HG03457 (cell line): ENCODE data around the gene RAPGEF1.
"Not testable (repeated sequence)": the region's sequence is repeated elsewhere in the genome, so short reads cannot be mapped to it uniquely, and the experiment has no call there.

Experiments
- ATAC-seq: cut with Tn5 transposase; IDR thresholded peaks from one replicate; pipeline ENCODE4 v1.9.1; 2021; ENCODE audit warnings: moderate number of reproducible peaks; ENCODE audit not compliant: unreplicated experiment

Gene RAPGEF1

DNA sequence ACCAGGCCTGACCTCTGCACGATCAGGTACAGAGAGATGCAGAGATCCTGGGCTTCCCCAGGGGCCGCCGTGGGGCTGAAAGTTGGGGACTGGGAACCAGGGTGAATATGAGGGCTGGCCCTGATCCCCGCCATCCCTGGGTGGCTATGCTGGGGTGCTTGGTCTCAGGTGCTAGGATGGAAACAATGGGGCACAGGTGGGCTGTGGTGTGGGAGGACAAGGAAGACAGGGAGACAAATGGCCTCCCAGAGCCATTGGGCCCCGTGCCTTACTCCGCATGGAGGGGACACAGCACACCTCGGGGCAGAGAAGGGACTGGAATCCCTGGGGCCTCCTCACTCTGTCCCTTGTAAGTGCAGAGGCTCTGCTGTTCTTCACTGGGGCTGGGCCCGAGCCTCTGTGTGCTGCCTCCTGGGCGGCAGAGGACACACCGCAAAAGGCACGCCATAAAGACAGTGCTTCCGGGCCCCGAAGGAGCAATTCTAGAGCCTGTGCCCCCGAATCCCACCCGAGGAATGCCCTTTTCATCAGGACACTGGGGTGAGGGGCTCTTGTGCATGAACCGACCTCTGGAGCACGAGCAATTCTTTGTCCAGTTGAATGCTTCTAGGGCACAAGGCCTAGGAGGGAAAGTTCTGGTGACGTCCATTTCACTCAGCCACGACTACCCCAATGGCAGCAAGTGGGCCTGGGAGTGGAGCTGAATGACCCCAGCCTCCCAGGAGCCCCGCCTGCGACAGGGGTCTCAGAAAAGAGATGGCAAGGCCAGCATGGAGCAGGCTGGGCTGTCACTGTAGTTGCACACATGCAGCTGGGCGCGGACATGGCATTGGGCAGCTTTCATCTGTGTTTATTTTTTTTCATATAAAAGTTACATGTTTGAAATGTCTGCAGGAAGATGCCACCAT, 163.7 kb downstream of the RAPGEF1 start:
- ATAC-seq, result no peak

- ATAC-seq, result no peak
These were observed 164.9 kb downstream of the RAPGEF1 start for GRCh38 chr9:131574730-131575640.

DNA sequence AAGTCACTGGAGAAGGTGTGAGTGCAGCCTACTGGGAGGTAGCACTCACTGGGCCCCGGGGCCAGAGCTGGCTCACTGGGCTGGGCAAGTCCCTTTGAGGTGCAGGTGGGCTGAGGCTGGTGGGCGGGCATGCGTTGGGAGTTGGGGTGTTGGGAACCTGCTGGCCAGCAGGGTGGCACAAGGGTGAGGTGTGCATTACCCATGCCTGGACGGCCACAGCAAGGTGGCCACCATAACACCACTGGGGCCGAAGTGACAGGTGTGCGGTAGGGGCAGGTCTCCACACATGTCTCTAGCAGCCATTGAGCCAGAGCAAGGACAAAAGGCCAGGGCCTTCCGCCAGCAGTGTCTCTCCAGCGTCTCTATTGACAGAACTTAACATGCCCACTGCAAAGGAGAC, 172.0 kb downstream of the RAPGEF1 start:
- no peak for ATAC-seq

DNA sequence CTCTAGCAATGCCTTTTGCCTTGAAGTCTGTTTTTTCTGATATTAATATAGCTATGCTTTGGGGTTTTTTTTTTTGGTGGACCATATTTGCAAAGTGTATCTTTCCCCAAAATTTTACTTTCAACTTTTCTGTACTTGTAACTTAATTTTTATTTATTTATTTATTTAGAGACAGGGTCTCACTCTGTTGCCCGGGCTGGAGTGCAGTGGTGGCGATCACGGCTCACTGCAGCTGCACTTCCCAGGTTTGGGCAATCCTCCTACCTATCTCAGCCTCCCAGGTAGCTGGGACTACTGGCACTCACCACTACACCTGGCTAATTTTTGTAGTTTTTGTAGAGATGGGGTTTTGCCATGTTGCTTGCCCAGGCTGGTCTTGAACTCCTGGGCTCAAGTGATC, 173.7 kb downstream of the RAPGEF1 start:
- no peak for ATAC-seq

- ATAC-seq, result no peak
These were observed 174.5 kb downstream of the RAPGEF1 start for GRCh38 chr9:131565369-131565768.

DNA sequence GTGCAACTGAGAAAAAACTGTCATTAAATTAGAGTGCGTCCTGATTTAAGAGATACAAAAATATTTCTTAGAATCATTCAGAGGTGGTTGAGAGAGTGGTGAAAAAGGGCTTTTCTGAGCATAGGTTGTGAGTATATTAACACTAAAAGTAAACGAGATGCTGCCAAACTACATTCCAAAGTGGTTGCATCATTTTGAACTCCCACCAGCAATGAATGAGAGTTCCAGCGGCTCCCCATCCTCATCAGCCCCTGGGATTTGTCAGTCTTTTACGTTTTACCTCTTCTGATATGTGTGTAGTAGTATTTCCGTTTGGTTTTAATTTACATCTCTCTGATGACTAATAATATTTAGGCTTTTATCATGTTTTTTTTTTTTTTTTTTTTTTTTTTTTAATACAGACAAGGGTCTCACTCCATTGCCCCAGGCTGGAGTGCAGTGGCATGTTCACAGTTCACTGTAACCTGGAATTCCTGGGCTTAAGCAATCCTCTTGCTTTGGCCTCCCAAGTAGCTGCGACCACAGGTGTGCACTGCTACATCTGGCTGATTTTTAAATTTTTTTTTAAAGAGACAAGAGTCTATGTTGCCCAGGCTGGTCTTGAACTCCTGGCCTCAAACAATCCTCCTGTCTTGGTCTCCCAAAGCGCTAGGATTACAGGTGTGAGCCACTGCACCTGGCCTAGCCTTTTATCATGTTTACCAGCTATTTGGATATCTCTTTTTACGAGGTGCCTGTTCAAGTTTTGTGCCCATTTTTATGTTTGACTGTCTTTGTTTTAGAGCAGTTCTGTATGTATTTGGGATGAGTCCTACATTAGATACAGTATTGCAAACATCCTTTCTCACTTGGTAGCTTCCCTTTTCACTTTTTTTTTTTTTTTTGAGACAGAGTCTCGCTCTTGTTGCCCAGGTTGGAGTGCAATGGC, 177.6 kb downstream of the RAPGEF1 start:
- no peak for ATAC-seq

GRCh38 chr9:131559421-131560000, 180.4 kb downstream of the RAPGEF1 start:
- no peak for ATAC-seq

- ATAC-seq, result no peak
These were observed 181.9 kb downstream of the RAPGEF1 start for GRCh38 chr9:131557855-131558548.

GRCh38 chr9:131555841-131556673, 183.8 kb downstream of the RAPGEF1 start:
- ATAC-seq, result no peak

DNA sequence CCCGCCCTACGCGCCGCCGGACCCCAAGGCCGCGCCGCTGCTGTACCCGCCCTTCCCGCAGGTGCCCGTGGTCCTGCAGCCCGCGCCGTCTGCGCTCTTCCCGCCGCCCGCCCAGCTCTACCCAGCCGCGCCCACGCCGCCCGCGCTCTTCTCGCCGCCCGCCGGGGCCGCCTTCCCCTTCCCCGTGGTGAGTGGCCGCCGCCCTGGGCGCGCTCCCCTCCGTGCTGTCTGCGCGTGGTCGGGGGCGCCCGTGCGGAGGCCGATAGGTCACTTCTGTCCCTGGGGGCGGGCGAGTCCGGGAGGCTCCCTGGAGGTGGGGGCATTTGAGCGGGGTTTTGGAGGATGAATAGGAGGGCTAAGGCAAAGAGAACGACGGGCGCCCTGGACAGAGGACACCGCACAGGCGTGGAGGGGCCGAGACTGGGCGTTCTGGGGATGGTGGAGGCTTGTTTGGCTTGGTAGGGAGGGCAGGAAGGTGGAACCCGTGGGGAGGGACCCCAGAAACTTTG, 185.0 kb downstream of the RAPGEF1 start:
- ATAC-seq, result no peak

DNA sequence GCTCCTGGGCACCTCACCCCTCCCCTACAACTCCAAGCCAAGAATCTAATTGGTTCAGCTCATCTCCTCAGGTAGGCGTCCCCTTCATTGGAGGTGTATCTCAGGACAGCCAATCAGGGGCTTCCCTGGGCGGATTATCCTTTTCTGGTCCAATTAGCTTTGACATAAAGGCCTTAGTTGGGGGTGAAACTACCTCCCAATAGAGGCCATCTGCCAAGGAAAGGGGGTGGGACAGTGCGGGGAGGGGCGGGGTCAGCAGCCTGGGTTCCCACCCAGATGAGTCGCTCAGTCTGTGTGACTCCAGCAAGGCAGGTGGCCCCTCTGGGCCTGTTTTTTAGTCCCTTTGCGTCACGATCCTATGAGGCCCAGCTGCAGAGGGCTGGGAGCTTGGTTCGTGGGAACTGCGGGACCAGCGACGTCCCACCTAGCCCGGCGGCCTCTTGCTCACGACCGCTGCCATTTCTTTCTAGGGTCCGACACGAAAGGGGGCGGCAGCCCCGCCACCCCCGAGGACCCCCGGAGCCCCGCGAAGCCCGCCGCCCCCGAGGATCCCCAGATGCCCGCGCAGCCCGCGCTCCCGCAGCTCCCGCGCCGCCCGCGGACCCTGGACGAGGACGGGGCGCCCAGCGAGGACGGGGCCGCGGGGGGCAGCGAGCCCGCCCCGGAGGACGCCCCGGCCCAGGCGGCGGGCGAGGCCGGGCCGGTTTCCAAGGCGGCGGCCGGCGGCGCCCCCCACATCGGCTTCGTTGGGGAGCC, 185.6 kb downstream of the RAPGEF1 start:
- ATAC-seq, result no peak

DNA sequence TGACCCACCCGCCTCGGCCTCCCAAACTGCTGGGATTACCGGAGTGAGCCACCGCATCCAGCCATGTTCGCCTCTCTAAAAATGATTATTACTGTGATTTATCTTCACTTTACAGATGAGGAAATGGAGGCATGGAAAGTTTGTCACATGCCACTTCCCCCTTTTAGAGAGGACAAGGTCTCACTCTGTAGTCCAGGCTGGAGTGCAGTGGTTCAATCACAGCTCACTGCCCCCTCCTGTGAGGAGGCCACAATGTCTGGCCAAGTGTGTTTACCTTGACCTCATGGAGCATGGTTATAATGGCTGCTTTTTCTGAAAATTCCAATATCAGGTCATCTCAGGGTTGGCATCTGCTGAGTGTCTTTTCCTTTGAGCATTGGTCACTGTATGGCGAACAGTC, 187.8 kb downstream of the RAPGEF1 start:
- ATAC-seq, result no peak

GRCh38 chr9:131550465-131550864, 189.4 kb downstream of the RAPGEF1 start:
- not testable (repeated sequence) for ATAC-seq

- not testable (repeated sequence) for ATAC-seq
These were observed 190.7 kb downstream of the RAPGEF1 start for GRCh38 chr9:131549186-131549585.

DNA sequence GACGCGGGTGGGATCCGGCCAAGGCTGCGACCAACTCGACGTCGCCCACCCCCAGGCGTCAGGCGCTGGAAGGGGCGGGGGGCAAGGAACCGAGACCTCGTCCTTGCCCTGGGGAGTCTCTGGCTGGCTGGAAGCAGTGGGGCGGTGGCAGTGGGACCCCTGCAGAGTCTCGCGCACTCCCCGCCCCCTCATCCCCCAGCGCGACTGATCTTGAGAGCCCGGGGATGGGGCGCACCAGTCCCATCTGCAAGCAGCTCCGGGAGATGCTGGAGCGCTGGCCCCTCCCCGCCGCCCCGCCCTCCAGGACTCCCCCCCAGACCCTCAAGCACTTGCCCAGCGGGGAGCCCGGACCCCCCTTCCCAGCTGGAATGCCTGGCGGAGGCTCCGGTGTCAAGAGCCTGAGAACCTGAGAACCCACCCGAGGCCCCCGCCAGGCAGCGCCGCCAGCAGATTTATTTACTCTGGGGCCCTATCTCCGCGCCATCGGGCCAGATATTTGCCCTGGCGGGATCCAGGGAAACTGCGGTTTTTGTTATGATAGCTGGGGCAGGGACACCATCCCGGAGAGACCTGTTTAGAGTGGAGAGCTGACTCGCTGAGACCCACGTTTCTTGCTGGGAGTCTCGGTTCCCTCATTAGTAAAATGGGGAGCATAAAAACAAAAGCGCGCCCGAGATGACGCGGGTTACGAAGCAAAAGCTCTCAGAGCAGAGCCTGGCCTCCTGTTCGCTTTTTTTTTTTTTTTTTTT, 193.4 kb downstream of the RAPGEF1 start:
- ATAC-seq, result no peak

GRCh38 chr9:131545786-131546335, 194.0 kb downstream of the RAPGEF1 start:
- ATAC-seq, result no peak
